GM12878 (cell line): ENCODE data around the gene PRKCB. TPM values are rescaled to one million over a fixed set of nuclear protein-coding genes. Genes with fewer than 3 reads are reported as not detected.

Experiments used
- ATAC-seq: fragments of 200-7000 bp; cut with Tn5 transposase; 3 replicates; pipeline ENCODE4 v1.9.1; 2020; ENCODE audit warnings: mild to moderate bottlenecking, moderate library complexity
- BruUV-seq: library from RNA; stranded (reverse); fragments of 400-500 nt; replicated peaks from 2 replicates; lab custom pipeline; 2021; lab: Mats Ljungman, UMichigan
- CTCF ChIA-PET: fragments of 300-600 bp; sonication (Branson Sonifier 250); formaldehyde crosslinking; extraction: SDS; loops from one replicate; lab custom pipeline; 2021; ENCODE audit warnings: inconsistent platforms; lab: Yijun Ruan, JAX
- POLR2A ChIA-PET: fragments of 350-600 bp; formaldehyde crosslinking; extraction: SDS; loops from one replicate; lab custom pipeline; 2021; ENCODE audit warnings: inconsistent platforms; lab: Charles Lee
- RAD21 ChIA-PET: fragments of 300-600 bp; sonication (Branson Sonifier 250); formaldehyde crosslinking; loops from one replicate; lab custom pipeline; 2023; ENCODE audit warnings: antibody characterized with exemption; ENCODE audit not compliant: unreplicated experiment; lab: Charles Lee
- SMC1A ChIA-PET: fragments of 300-600 bp; sonication (Branson Sonifier 250); formaldehyde crosslinking; loops from one replicate; lab custom pipeline; 2023; ENCODE audit not compliant: unreplicated experiment, uncharacterized antibody; lab: Charles Lee
- DNase-seq: peaks from one replicate; pipeline ENCODE4 v3.0.0-alpha.2; 2011; ENCODE audit warnings: low read depth, low spot score
- FAIRE-seq: peaks from 3 replicates; lab custom pipeline; 2011; peaks lifted over from hg19 to GRCh38; lab: Jason Lieb, UNC
- H2AFZ ChIP-seq: 2 replicates; pipeline ENCODE4 v1.6.0; 2011; ENCODE audit warnings: low read depth, low read length, control low read depth; ENCODE audit not compliant: control insufficient read depth
- H3K27ac ChIP-seq: 2 replicates; pipeline ENCODE4 v1.5.1; 2011; ENCODE audit warnings: control low read depth; ENCODE audit not compliant: control insufficient read depth, insufficient read depth
- H3K27me3 ChIP-seq, 2 experiments: replicated peaks in 1 of 2; 2 replicates each; pipeline versions ENCODE4 v1.6.0 to v1.6.1; 2011; ENCODE audit warnings: low read length in 1 of 2; ENCODE audit not compliant: control insufficient read depth in 2 of 2, insufficient read depth in 2 of 2
- H3K36me3 ChIP-seq, 2 experiments: 2 replicates each; pipeline ENCODE4 v1.5.1; 2011; ENCODE audit warnings: low read length in 1 of 2; ENCODE audit not compliant: control insufficient read depth in 2 of 2, insufficient read depth in 2 of 2
- H3K4me1 ChIP-seq: 2 replicates; pipeline ENCODE4 v1.6.1; 2011; ENCODE audit warnings: mild to moderate bottlenecking, low read length, moderate library complexity, mixed read lengths; ENCODE audit not compliant: control insufficient read depth, insufficient read depth
- H3K4me2 ChIP-seq: 2 replicates; pipeline ENCODE4 v1.6.0; 2011; ENCODE audit warnings: control low read depth; ENCODE audit not compliant: control insufficient read depth, insufficient read depth
- H3K4me3 ChIP-seq: fragments of 200-600 bp; sonication (generic); 2 replicates; pipeline ENCODE4 v1.5.1; 2016
- H3K79me2 ChIP-seq: 2 replicates; pipeline ENCODE4 v1.6.0; 2011; ENCODE audit warnings: low read length; ENCODE audit not compliant: control insufficient read depth, insufficient read depth
- H3K9ac ChIP-seq: 2 replicates; pipeline ENCODE4 v1.8.0; 2011; ENCODE audit warnings: low read length, control low read depth, mixed read lengths; ENCODE audit not compliant: control insufficient read depth, insufficient read depth
- H3K9me3 ChIP-seq: replicated peaks from 3 replicates; pipeline ENCODE4 v1.5.1; 2011; ENCODE audit warnings: mild to moderate bottlenecking, low read length; ENCODE audit not compliant: control insufficient read depth, insufficient read depth
- H4K20me1 ChIP-seq: 2 replicates; pipeline ENCODE4 v1.6.0; 2011; ENCODE audit not compliant: control insufficient read depth, insufficient read depth
- CHD1 ChIP-seq: IDR thresholded peaks from 2 replicates; pipeline ENCODE4 v1.6.1; 2012; ENCODE audit warnings: low read depth, low read length, improper control_type of control experiment
- FOXK2 ChIP-seq: fragments of 450-650 bp; IDR thresholded peaks from 2 replicates; pipeline ENCODE4 v1.6.1; 2017; ENCODE audit warnings: mild to moderate bottlenecking, moderate library complexity
- POU2F2 ChIP-seq: IDR thresholded peaks from 3 replicates; pipeline ENCODE4 v1.6.1; 2011; ENCODE audit warnings: low read depth, mild to moderate bottlenecking, low read length, borderline replicate concordance
- STAT3 ChIP-seq: IDR thresholded peaks from 2 replicates; pipeline ENCODE4 v1.6.1; 2011; ENCODE audit warnings: low read depth, low read length, improper control_type of control experiment
- ZNF687 ChIP-seq: fragments of 450-650 bp; IDR thresholded peaks from 2 replicates; pipeline ENCODE4 v1.6.1; 2017; ENCODE audit warnings: mild to moderate bottlenecking, moderate library complexity
- WGBS: methylation state at CpG from one replicate; pipeline ENCODE4 v1.1.6; 2016; ENCODE audit warnings: low lambda C conversion rate; ENCODE audit not compliant: insufficient replicate concordance, insufficient coverage; ENCODE audit errors: missing lambda C conversion rate; 5-methylcytosine and 5-hydroxymethylcytosine counted together
- in situ Hi-C: fragments of 300-500 bp; cut with MboI; formaldehyde crosslinking; loops from 9 replicates; pipeline ENCODE4 v1.14.3; 2018; ENCODE audit warnings: mixed read lengths
- intact Hi-C: fragments of 100-400 bp; cut with micrococcal nuclease; formaldehyde crosslinking; loops from one replicate; pipeline ENCODE4 v1.14.2; 2022; ENCODE audit not compliant: unreplicated experiment
- polyA plus RNA-seq, 11 experiments: library from polyadenylated mRNA; depleted of rRNA in 4 of 11; unstranded in 6 of 11; stranded (reverse) in 5 of 11; fragments of >200 nt; fragmentation: Nextera tagmentation in 4 of 11; fragmentation: Illumina TruSeq in 1 of 11; extraction: Ambion mirVana in 4 of 11; extraction: Trizol in 1 of 11; gene quantifications; 1 replicate in 1 of 11; 2 replicates in 10 of 11; pipeline versions ENCODE4 v1.2.1 to v1.2.3, GENCODE V29; 2011 to 2016; ENCODE audit warnings: inconsistent platforms in 2 of 11, missing spikeins in 2 of 11, low read depth in 1 of 11
- total RNA-seq, 4 experiments: library from RNA; depleted of rRNA in 3 of 4; stranded (reverse); fragments of >200 nt in 3 of 4; fragmentation: Illumina TruSeq in 1 of 4; extraction: Trizol in 1 of 4; gene quantifications; 2 replicates each; pipeline versions ENCODE4 v1.2.1 to v1.2.3, GENCODE V29; 2013 to 2021
- TF ChIP-seq, protein P1 (sequence below): fragments of 450-650 bp; IDR thresholded peaks from 2 replicates; pipeline ENCODE4 v1.6.1; 2017; ENCODE audit warnings: mild to moderate bottlenecking, moderate library complexity
- TF ChIP-seq, protein P2 (sequence below): fragments of 450-650 bp; IDR thresholded peaks from 2 replicates; pipeline ENCODE4 v1.6.1; 2018; ENCODE audit warnings: mild to moderate bottlenecking, low read depth, moderate library complexity; ENCODE audit not compliant: partially characterized antibody
- TF ChIP-seq, protein P3 (sequence below): fragments of 450-650 bp; formaldehyde crosslinking; IDR thresholded peaks from 2 replicates; pipeline ENCODE4 v1.5.0; 2022; ENCODE audit warnings: mild to moderate bottlenecking, missing genetic modification characterization

Gene PRKCB
- total and polyA plus RNA-seq, 10 of the 15 experiments (the other 5 are each of a cell fraction or from before 2014, with no cell fraction given): 21.4 to 158 (median 97.3) TPM

- H3K9ac ChIP-seq: no peak overlapping the region
- no peaks in the 10 kb centered on the region for H3K9me3 ChIP-seq
- BruUV-seq: no TSS peak
- peaks cover 7 to 29% of the 10 kb centered on the region in 2 experiments for H3K36me3 ChIP-seq
- no peaks in the 10 kb centered on the region; the same call in 1 of the 2 replicates for H4K20me1 ChIP-seq
- no peak overlapping the region for H2AFZ ChIP-seq
- intact Hi-C loops: no loop called here
- TF ChIP-seq, protein P1, sequence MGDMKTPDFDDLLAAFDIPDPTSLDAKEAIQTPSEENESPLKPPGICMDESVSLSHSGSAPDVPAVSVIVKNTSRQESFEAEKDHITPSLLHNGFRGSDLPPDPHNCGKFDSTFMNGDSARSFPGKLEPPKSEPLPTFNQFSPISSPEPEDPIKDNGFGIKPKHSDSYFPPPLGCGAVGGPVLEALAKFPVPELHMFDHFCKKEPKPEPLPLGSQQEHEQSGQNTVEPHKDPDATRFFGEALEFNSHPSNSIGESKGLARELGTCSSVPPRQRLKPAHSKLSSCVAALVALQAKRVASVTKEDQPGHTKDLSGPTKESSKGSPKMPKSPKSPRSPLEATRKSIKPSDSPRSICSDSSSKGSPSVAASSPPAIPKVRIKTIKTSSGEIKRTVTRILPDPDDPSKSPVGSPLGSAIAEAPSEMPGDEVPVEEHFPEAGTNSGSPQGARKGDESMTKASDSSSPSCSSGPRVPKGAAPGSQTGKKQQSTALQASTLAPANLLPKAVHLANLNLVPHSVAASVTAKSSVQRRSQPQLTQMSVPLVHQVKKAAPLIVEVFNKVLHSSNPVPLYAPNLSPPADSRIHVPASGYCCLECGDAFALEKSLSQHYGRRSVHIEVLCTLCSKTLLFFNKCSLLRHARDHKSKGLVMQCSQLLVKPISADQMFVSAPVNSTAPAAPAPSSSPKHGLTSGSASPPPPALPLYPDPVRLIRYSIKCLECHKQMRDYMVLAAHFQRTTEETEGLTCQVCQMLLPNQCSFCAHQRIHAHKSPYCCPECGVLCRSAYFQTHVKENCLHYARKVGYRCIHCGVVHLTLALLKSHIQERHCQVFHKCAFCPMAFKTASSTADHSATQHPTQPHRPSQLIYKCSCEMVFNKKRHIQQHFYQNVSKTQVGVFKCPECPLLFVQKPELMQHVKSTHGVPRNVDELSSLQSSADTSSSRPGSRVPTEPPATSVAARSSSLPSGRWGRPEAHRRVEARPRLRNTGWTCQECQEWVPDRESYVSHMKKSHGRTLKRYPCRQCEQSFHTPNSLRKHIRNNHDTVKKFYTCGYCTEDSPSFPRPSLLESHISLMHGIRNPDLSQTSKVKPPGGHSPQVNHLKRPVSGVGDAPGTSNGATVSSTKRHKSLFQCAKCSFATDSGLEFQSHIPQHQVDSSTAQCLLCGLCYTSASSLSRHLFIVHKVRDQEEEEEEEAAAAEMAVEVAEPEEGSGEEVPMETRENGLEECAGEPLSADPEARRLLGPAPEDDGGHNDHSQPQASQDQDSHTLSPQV: no peak
- TF ChIP-seq POU2F2 (no peak), FOXK2 (no peak), CHD1 (no peak), STAT3 (no peak), ZNF687 (no peak)
- TF ChIP-seq, protein P2, sequence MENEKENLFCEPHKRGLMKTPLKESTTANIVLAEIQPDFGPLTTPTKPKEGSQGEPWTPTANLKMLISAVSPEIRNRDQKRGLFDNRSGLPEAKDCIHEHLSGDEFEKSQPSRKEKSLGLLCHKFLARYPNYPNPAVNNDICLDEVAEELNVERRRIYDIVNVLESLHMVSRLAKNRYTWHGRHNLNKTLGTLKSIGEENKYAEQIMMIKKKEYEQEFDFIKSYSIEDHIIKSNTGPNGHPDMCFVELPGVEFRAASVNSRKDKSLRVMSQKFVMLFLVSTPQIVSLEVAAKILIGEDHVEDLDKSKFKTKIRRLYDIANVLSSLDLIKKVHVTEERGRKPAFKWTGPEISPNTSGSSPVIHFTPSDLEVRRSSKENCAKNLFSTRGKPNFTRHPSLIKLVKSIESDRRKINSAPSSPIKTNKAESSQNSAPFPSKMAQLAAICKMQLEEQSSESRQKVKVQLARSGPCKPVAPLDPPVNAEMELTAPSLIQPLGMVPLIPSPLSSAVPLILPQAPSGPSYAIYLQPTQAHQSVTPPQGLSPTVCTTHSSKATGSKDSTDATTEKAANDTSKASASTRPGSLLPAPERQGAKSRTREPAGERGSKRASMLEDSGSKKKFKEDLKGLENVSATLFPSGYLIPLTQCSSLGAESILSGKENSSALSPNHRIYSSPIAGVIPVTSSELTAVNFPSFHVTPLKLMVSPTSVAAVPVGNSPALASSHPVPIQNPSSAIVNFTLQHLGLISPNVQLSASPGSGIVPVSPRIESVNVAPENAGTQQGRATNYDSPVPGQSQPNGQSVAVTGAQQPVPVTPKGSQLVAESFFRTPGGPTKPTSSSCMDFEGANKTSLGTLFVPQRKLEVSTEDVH: no peak
- TF ChIP-seq, protein P3, sequence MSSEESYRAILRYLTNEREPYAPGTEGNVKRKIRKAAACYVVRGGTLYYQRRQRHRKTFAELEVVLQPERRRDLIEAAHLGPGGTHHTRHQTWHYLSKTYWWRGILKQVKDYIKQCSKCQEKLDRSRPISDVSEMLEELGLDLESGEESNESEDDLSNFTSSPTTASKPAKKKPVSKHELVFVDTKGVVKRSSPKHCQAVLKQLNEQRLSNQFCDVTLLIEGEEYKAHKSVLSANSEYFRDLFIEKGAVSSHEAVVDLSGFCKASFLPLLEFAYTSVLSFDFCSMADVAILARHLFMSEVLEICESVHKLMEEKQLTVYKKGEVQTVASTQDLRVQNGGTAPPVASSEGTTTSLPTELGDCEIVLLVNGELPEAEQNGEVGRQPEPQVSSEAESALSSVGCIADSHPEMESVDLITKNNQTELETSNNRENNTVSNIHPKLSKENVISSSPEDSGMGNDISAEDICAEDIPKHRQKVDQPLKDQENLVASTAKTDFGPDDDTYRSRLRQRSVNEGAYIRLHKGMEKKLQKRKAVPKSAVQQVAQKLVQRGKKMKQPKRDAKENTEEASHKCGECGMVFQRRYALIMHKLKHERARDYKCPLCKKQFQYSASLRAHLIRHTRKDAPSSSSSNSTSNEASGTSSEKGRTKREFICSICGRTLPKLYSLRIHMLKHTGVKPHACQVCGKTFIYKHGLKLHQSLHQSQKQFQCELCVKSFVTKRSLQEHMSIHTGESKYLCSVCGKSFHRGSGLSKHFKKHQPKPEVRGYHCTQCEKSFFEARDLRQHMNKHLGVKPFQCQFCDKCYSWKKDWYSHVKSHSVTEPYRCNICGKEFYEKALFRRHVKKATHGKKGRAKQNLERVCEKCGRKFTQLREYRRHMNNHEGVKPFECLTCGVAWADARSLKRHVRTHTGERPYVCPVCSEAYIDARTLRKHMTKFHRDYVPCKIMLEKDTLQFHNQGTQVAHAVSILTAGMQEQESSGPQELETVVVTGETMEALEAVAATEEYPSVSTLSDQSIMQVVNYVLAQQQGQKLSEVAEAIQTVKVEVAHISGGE: no peak
- 91% methylated on average over 3 of the region's 3 CpGs for WGBS
- H3K4me1 ChIP-seq: no peaks in the 10 kb centered on the region
- DNase-seq (no peak), ATAC-seq (no peak), FAIRE-seq (no peak)
- no peaks in the 10 kb centered on the region for H3K27me3 ChIP-seq
- ChIA-PET POLR2A (no interaction called here), CTCF (interaction anchor here (1.8 kb wide), 1 partner anchor 98 kb away, joined by 6 read pairs; no protein-coding TSS in a partner anchor), RAD21 (no interaction called here), SMC1A (interaction anchor here (0.6 kb wide), 1 partner anchor 117 kb away, joined by 3 read pairs; no protein-coding TSS in a partner anchor)
- in situ Hi-C loops: no loop called here
- H3K79me2 ChIP-seq: no peaks in the 10 kb centered on the region
- no peak overlapping the region for H3K4me3 ChIP-seq
- H3K4me2 ChIP-seq: no peak overlapping the region
- H3K27ac ChIP-seq: no peak overlapping the region
These were observed 333.1 kb downstream of the PRKCB start for GRCh38 chr16:24168856-24169255.
